GM06990 (cell line): ENCODE results near the gene DCTN5.

Experiments
- DNase-seq: peaks from one replicate; pipeline ENCODE4 v3.0.0-alpha.2; 2011; ENCODE audit not compliant: insufficient read length; ENCODE audit errors: extremely low read depth
- H3K27me3 ChIP-seq: replicated peaks from 2 replicates; pipeline ENCODE4 v1.6.0; 2011; ENCODE audit warnings: low read length; ENCODE audit not compliant: control insufficient read depth, insufficient read depth
- H3K36me3 ChIP-seq: 2 replicates; pipeline ENCODE4 v1.5.1; 2011; ENCODE audit warnings: low read length; ENCODE audit not compliant: control insufficient read depth, insufficient read depth
- H3K4me3 ChIP-seq: replicated peaks from 2 replicates; pipeline ENCODE4 v1.5.1; 2011; ENCODE audit warnings: low read depth, mild to moderate bottlenecking, control low read depth, low read length
- CTCF ChIP-seq: IDR thresholded peaks from 2 replicates; pipeline ENCODE4 v1.5.1; 2011; ENCODE audit warnings: low read length, control low read depth, mild to moderate bottlenecking, inconsistent platforms; ENCODE audit not compliant: insufficient read depth, poor library complexity, severe bottlenecking

The DCTN5 gene

GRCh38 chr16:23683487-23683886, 42.2 kb downstream of the DCTN5 start:
- Histone ChIP-seq H3K27me3 (no peaks in the 10 kb centered on the region), H3K36me3 (peaks cover 33% of the 10 kb centered on the region), H3K4me3 (no peak overlapping the region)
- DNase-seq = no peak
- TF ChIP-seq CTCF = no peak

- no peaks in the 10 kb centered on the region for H3K27me3 ChIP-seq
- H3K4me3 ChIP-seq = no peak overlapping the region
Measured at GRCh38 chr16:23687034-23687808, 46.0 kb downstream of the DCTN5 start.

GRCh38 chr16:23689442-23690187, 48.3 kb downstream of the DCTN5 start:
- TF ChIP-seq CTCF = no peak
- Histone ChIP-seq H3K27me3 (no peaks in the 10 kb centered on the region), H3K36me3 (peaks cover 29% of the 10 kb centered on the region)

More at GRCh38 chr16:23687034-23687808, 46.0 kb downstream of the DCTN5 start:
- TF ChIP-seq CTCF = no peak
- peaks cover 41% of the 10 kb centered on the region for H3K36me3 ChIP-seq
- no peak for DNase-seq

GRCh38 chr16:23690771-23691482, 49.7 kb downstream of the DCTN5 start:
- Histone ChIP-seq H3K27me3 (no peaks in the 10 kb centered on the region), H3K36me3 (peaks cover 27% of the 10 kb centered on the region), H3K4me3 (no peak overlapping the region)
- no peak for DNase-seq
- TF ChIP-seq CTCF = no peak

More at GRCh38 chr16:23689442-23690187, 48.3 kb downstream of the DCTN5 start:
- no peak overlapping the region for H3K4me3 ChIP-seq
- DNase-seq = no peak

- peaks cover 27% of the 10 kb centered on the region for H3K36me3 ChIP-seq
- no peaks in the 10 kb centered on the region for H3K27me3 ChIP-seq
- no peak for DNase-seq
- TF ChIP-seq CTCF = no peak
- H3K4me3 ChIP-seq = no peak overlapping the region
Measured at GRCh38 chr16:23691483-23692189, 50.4 kb downstream of the DCTN5 start.
